ENCODE results near the gene AZIN2. TPM values are rescaled to one million over a fixed set of nuclear protein-coding genes. Genes with fewer than 3 reads are reported as not detected.
"Not testable (repeated sequence)": the region's sequence is repeated elsewhere in the genome, so short reads cannot be mapped to it uniquely, and the experiment has no call there.

AZIN2 gene
- total RNA-seq, 6 experiments from 2014 or later, result 0.62 to 1.2 (median 0.85) TPM

- H3K4me3 ChIP-seq, result no peak overlapping the region
- intact Hi-C loops (cut with DNase I), result loop anchor here in 1 of 2 donors (10.0 kb wide), 1 partner anchor 111 kb away; no protein-coding TSS in a partner anchor
- ATAC-seq, result peak; percentile 89 to 94 (median 92)
Measured at GRCh38 chr1:33055210-33056008, 25.5 kb upstream of the AZIN2 start.

GRCh38 chr1:33056426-33056825, 24.5 kb upstream of the AZIN2 start:
- no peak overlapping the region for H3K27ac ChIP-seq
- intact Hi-C loops (cut with DNase I), result loop anchor here in 1 of 2 donors (10.0 kb wide), 1 partner anchor 112 kb away; no protein-coding TSS in a partner anchor
- WGBS (ENCODE audit: insufficient coverage, low coverage, low lambda C conversion rate, missing lambda C conversion rate), result 92% methylated on average over 2 of the region's 3 CpGs
- H3K36me3 ChIP-seq, result no peaks in the 10 kb centered on the region
- ATAC-seq (no peak), DNase-seq (no peak)
- no peaks in the 10 kb centered on the region for H3K27me3 ChIP-seq
- peaks cover 0 to 14% (median 5%) of the 10 kb centered on the region in 4 donors for H3K4me1 ChIP-seq
- no peak overlapping the region for H3K4me3 ChIP-seq
- TF ChIP-seq POLR2A (IDR thresholded peaks at IDR 0.05) (no peak), CTCF (IDR thresholded peaks at IDR 0.05) (no peak)
- no peaks in the 10 kb centered on the region for H3K9me3 ChIP-seq

More at GRCh38 chr1:33055210-33056008, 25.5 kb upstream of the AZIN2 start:
- no peaks in the 10 kb centered on the region for H3K36me3 ChIP-seq
- no peaks in the 10 kb centered on the region for H3K27me3 ChIP-seq
- no peaks in the 10 kb centered on the region for H3K9me3 ChIP-seq
- DNase-seq, result peak; percentile 67 to 83 (median 76)
- peaks cover 0 to 14% (median 5%) of the 10 kb centered on the region in 4 donors for H3K4me1 ChIP-seq
- peak; percentile 64 to 76 (median 66) for TF ChIP-seq CTCF (IDR thresholded peaks at IDR 0.05)
- TF ChIP-seq POLR2A (IDR thresholded peaks at IDR 0.05), result no peak
- H3K27ac ChIP-seq, result peak overlapping the region in 2 of 3 donors; percentile 59 to 66
- 9% methylated on average over 11 of the region's 12 CpGs for WGBS (ENCODE audit: insufficient coverage, low coverage, low lambda C conversion rate, missing lambda C conversion rate)

GRCh38 chr1:33057095-33057494, 23.9 kb upstream of the AZIN2 start:
- 25% methylated on average over 1 of the region's 2 CpGs for WGBS (ENCODE audit: insufficient coverage, low coverage, low lambda C conversion rate, missing lambda C conversion rate)
- DNase-seq, result no peak
- TF ChIP-seq CTCF (IDR thresholded peaks at IDR 0.05) (no peak), POLR2A (IDR thresholded peaks at IDR 0.05) (no peak)
- H3K27ac ChIP-seq, result no peak overlapping the region
- peaks cover 0 to 14% (median 5%) of the 10 kb centered on the region in 4 donors for H3K4me1 ChIP-seq
- no peaks in the 10 kb centered on the region for H3K27me3 ChIP-seq
- H3K4me3 ChIP-seq, result no peak overlapping the region
- ATAC-seq, result no peak
- H3K9me3 ChIP-seq, result no peaks in the 10 kb centered on the region
- no peaks in the 10 kb centered on the region for H3K36me3 ChIP-seq
- intact Hi-C loops (cut with DNase I), result loop anchor here in 1 of 2 donors (10.0 kb wide), 1 partner anchor 112 kb away; no protein-coding TSS in a partner anchor

GRCh38 chr1:33060579-33061083, 20.3 kb upstream of the AZIN2 start:
- Histone ChIP-seq H3K4me3 (no peak overlapping the region), H3K9me3 (peaks cover 0 to 8% (median 3%) of the 10 kb centered on the region in 4 donors), H3K36me3 (no peaks in the 10 kb centered on the region), H3K27ac (no peak overlapping the region), H3K27me3 (no peaks in the 10 kb centered on the region), H3K4me1 (peaks cover 0 to 6% (median 3%) of the 10 kb centered on the region in 4 donors)
- intact Hi-C loops (cut with DNase I), result no loop called here
- no peak for TF ChIP-seq POLR2A (IDR thresholded peaks at IDR 0.05)
- DNase-seq (no peak), ATAC-seq (peak in 1 of 4 donors; percentile 25)
- 58% methylated on average over 2 of the region's 2 CpGs for WGBS (ENCODE audit: insufficient coverage, low coverage, low lambda C conversion rate, missing lambda C conversion rate)

- no peaks in the 10 kb centered on the region for H3K27me3 ChIP-seq
- DNase-seq (no peak), ATAC-seq (no peak)
- H3K36me3 ChIP-seq, result no peaks in the 10 kb centered on the region
- peaks cover 0 to 8% (median 3%) of the 10 kb centered on the region in 4 donors for H3K9me3 ChIP-seq
- TF ChIP-seq CTCF (IDR thresholded peaks at IDR 0.05) (no peak), POLR2A (IDR thresholded peaks at IDR 0.05) (no peak)
- H3K4me1 ChIP-seq, result no peaks in the 10 kb centered on the region
- intact Hi-C loops (cut with DNase I), result no loop called here
- H3K4me3 ChIP-seq, result no peak overlapping the region
- H3K27ac ChIP-seq, result no peak overlapping the region
Measured at GRCh38 chr1:33061834-33062233, 19.1 kb upstream of the AZIN2 start.

- ATAC-seq; H3K4me3 ChIP-seq; H3K9me3 ChIP-seq; H3K27ac ChIP-seq; intact Hi-C loops (cut with DNase I); H3K36me3 ChIP-seq; DNase-seq; H3K27me3 ChIP-seq; H3K4me1 ChIP-seq: not testable (repeated sequence)
- WGBS (ENCODE audit: insufficient coverage, low coverage, low lambda C conversion rate, missing lambda C conversion rate), result 82% methylated on average over 7 of the region's 9 CpGs
Measured at GRCh38 chr1:33064284-33064683, 16.7 kb upstream of the AZIN2 start.

All from right lobe of liver (tissue), 6 donors.